ENCODE data around the gene PDYN.

PDYN gene

DNA sequence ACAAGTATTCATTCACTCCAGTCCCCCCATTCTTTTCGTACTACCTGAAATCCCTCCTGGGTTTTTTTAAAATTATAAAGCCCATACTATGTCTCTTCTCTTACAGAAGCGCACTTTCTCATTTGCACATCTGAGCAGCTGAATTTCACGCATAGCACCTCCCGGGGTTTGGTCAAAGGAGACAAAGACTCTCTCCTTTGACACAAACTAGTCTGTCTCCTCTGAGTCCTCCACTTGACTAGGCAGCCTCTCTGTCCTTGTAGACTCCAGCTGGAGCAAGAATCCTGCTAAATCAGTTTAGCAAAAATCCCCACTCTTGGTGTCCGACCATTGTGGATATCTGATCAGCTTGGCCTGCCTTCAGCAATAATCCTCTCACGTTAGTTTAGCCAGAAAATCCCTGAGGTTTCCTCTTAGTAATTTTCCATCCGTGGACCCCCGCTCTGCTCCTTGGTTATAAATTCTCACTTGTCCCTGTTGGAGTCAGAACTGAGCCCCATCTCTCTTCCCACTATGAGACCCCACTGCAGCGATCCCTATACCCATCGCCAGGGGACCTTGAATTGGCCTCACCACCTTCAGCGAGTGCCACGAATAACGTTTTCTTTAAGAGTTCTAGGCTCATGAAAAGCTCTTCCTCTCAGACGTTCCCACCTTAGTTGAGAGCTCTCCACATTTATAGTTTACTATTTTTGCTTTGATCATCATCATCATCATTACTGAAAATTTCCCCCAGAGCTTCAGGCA, 29.0 kb downstream of the PDYN start:
- Histone ChIP-seq H3K27me3 (ENCODE audit: insufficient read depth, low read length, poor library complexity) (peaks cover 21% of the 10 kb centered on the region), H4K20me1 (ENCODE audit: insufficient read depth, low read length) (peaks cover 10% of the 10 kb centered on the region), H2AFZ (ENCODE audit: low read depth, low read length) (no peak overlapping the region), H3K4me3 (ENCODE audit: low read depth in 1 of 2, low read length in 2 of 2) (no peak overlapping the region), H3K9me3 (ENCODE audit: insufficient read depth, low read length, severe bottlenecking) (no peaks in the 10 kb centered on the region), H3K4me1 (ENCODE audit: insufficient read depth, low read length) (peaks cover 6% of the 10 kb centered on the region; the same call in 1 of the 2 replicates), H3K4me2 (ENCODE audit: insufficient read depth, low read length) (no peak overlapping the region), H3K79me2 (ENCODE audit: insufficient read depth, low read length) (no peaks in the 10 kb centered on the region), H3K36me3 (ENCODE audit: insufficient read depth, low read length) (no peaks in the 10 kb centered on the region), H3K27ac (ENCODE audit: low read length) (no peak overlapping the region), H3K9ac (ENCODE audit: low read depth, low read length) (no peak overlapping the region)
- DNase-seq (no peak), ATAC-seq (ENCODE audit: insufficient read depth, low read depth) (no peak)
- TF ChIP-seq CTCF (IDR thresholded peaks at IDR 0.05; ENCODE audit: borderline replicate concordance, extremely low read depth, low read length, poor library complexity, severe bottlenecking) = no peak
- TF ChIP-seq EZH2 (IDR thresholded peaks at IDR 0.05; ENCODE audit: borderline replicate concordance, low read depth, low read length, severe bottlenecking) = no peak

DNA sequence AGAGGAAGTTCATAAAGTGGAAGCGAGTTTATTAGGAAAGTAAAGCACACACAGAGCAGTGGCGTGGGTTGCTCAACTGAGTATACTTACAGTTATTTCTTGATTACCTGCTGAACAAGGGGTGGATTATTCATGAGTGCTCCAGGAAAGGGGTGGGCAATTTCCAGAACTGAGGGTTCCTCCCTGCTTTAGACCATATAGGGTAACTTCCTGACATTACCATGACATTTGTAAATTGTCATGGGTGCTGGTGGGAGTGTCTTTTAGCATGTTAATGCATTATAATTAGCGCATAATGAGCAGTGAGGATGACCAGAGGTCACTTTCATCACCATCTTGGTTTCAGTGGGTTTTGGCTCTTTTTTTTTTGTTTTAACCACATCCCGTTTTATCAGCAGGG, 29.8 kb downstream of the PDYN start:
- no peaks in the 10 kb centered on the region for H3K79me2 ChIP-seq (ENCODE audit: insufficient read depth, low read length)
- H3K9ac ChIP-seq (ENCODE audit: low read depth, low read length) = no peak overlapping the region
- H3K4me1 ChIP-seq (ENCODE audit: insufficient read depth, low read length) = peaks cover 6% of the 10 kb centered on the region; the same call in 1 of the 2 replicates
- no peak overlapping the region for H3K27ac ChIP-seq (ENCODE audit: low read length)
- H2AFZ ChIP-seq (ENCODE audit: low read depth, low read length) = no peak overlapping the region
- peaks cover 21% of the 10 kb centered on the region for H3K27me3 ChIP-seq (ENCODE audit: insufficient read depth, low read length, poor library complexity)
- DNase-seq (no peak), ATAC-seq (ENCODE audit: insufficient read depth, low read depth) (no peak)
- H3K4me3 ChIP-seq (ENCODE audit: low read depth in 1 of 2, low read length in 2 of 2) = no peak overlapping the region
- H3K9me3 ChIP-seq (ENCODE audit: insufficient read depth, low read length, severe bottlenecking) = no peaks in the 10 kb centered on the region
- H3K4me2 ChIP-seq (ENCODE audit: insufficient read depth, low read length) = no peak overlapping the region
- peaks cover 10% of the 10 kb centered on the region for H4K20me1 ChIP-seq (ENCODE audit: insufficient read depth, low read length)
- no peaks in the 10 kb centered on the region for H3K36me3 ChIP-seq (ENCODE audit: insufficient read depth, low read length)
- no peak for TF ChIP-seq EZH2 (IDR thresholded peaks at IDR 0.05; ENCODE audit: borderline replicate concordance, low read depth, low read length, severe bottlenecking)
- no peak for TF ChIP-seq CTCF (IDR thresholded peaks at IDR 0.05; ENCODE audit: borderline replicate concordance, extremely low read depth, low read length, poor library complexity, severe bottlenecking)

DNA sequence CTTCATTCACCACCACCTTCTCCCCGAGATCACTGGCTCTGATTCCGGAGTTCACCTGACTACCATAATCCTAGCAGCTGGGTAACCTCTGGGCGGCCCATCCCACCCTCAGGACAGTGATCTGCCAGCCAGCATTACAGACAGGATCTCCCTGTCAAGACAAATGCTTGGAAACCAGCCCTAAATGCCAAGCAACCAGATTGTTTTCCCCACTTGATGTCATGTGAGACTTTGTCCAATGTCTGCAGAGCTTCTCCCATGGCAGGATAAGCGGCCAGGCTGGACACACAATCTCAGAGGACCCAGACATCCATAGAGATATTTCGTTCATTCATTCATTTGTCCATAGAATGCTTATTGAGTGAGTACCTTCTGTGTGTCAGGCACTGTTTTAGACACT, 32.5 kb downstream of the PDYN start:
- TF ChIP-seq EZH2 (IDR thresholded peaks at IDR 0.05; ENCODE audit: borderline replicate concordance, low read depth, low read length, severe bottlenecking) (no peak), CTCF (IDR thresholded peaks at IDR 0.05; ENCODE audit: borderline replicate concordance, extremely low read depth, low read length, poor library complexity, severe bottlenecking) (no peak)
- no peak overlapping the region for H3K9ac ChIP-seq (ENCODE audit: low read depth, low read length)
- no peak overlapping the region for H3K27ac ChIP-seq (ENCODE audit: low read length)
- H3K79me2 ChIP-seq (ENCODE audit: insufficient read depth, low read length) = no peaks in the 10 kb centered on the region
- peaks cover 6% of the 10 kb centered on the region; the same call in 1 of the 2 replicates for H3K4me1 ChIP-seq (ENCODE audit: insufficient read depth, low read length)
- H3K27me3 ChIP-seq (ENCODE audit: insufficient read depth, low read length, poor library complexity) = peaks cover 17% of the 10 kb centered on the region
- H4K20me1 ChIP-seq (ENCODE audit: insufficient read depth, low read length) = peaks cover 7% of the 10 kb centered on the region
- no peak overlapping the region for H3K4me3 ChIP-seq (ENCODE audit: low read depth in 1 of 2, low read length in 2 of 2)
- no peak overlapping the region for H3K4me2 ChIP-seq (ENCODE audit: insufficient read depth, low read length)
- H3K36me3 ChIP-seq (ENCODE audit: insufficient read depth, low read length) = no peaks in the 10 kb centered on the region
- H3K9me3 ChIP-seq (ENCODE audit: insufficient read depth, low read length, severe bottlenecking) = no peaks in the 10 kb centered on the region
- no peak overlapping the region for H2AFZ ChIP-seq (ENCODE audit: low read depth, low read length)
- no peak for DNase-seq
- ATAC-seq (ENCODE audit: insufficient read depth, low read depth) = no peak
